Measurements from ENCODE around the gene DNHD1. TPM values are rescaled to one million over a fixed set of nuclear protein-coding genes. Genes with fewer than 3 reads are reported as not detected.

The DNHD1 gene
- total RNA-seq, 1 donor from 2014 or later: 1.0 TPM

GRCh38 chr11:6609502-6610015 is 112.5 kb downstream of the DNHD1 start:
- no peak for TF ChIP-seq CTCF (conservative IDR thresholded peaks at IDR 0.05; ENCODE audit: low read depth, low read length)

GRCh38 chr11:6610591-6610990 is 113.5 kb downstream of the DNHD1 start:
- H3K4me3 ChIP-seq (ENCODE audit: low read depth, low read length): peak overlapping the region; percentile 79
- TF ChIP-seq CTCF (conservative IDR thresholded peaks at IDR 0.05; ENCODE audit: low read depth, low read length): no peak
- DNase-seq (ENCODE audit: low read depth): no peak

More at GRCh38 chr11:6609502-6610015, 112.5 kb downstream of the DNHD1 start:
- no peak for DNase-seq (ENCODE audit: low read depth)
- H3K4me3 ChIP-seq (ENCODE audit: low read depth, low read length): no peak overlapping the region

GRCh38 chr11:6611092-6611962 is 114.2 kb downstream of the DNHD1 start:
- H3K4me3 ChIP-seq (ENCODE audit: low read depth, low read length): peak overlapping the region; percentile 79
- DNase-seq (ENCODE audit: low read depth): no peak
- no peak for TF ChIP-seq CTCF (conservative IDR thresholded peaks at IDR 0.05; ENCODE audit: low read depth, low read length)

- no peak for TF ChIP-seq CTCF (conservative IDR thresholded peaks at IDR 0.05; ENCODE audit: low read depth, low read length)
- H3K4me3 ChIP-seq (ENCODE audit: low read depth, low read length): peak overlapping the region; percentile 79
- no peak for DNase-seq (ENCODE audit: low read depth)
These were observed 114.8 kb downstream of the DNHD1 start for GRCh38 chr11:6611963-6612212.

GRCh38 chr11:6612213-6613041 is 115.3 kb downstream of the DNHD1 start, which contains the start of gene TAF10:
TAF10 (minus strand) TSS chr11:6612216; CDS start chr11:6612189, 27 bp downstream.
- peak; percentile 64 for TF ChIP-seq CTCF (conservative IDR thresholded peaks at IDR 0.05; ENCODE audit: low read depth, low read length)
- H3K4me3 ChIP-seq (ENCODE audit: low read depth, low read length): peak within 1 kb of the TSS; percentile 79
- DNase-seq (ENCODE audit: low read depth): no peak

GRCh38 chr11:6613496-6613895 is 116.4 kb downstream of the DNHD1 start:
- TF ChIP-seq CTCF (conservative IDR thresholded peaks at IDR 0.05; ENCODE audit: low read depth, low read length): no peak
- no peak overlapping the region for H3K4me3 ChIP-seq (ENCODE audit: low read depth, low read length)
- no peak for DNase-seq (ENCODE audit: low read depth)
